Kidney epithelial cell (primary cell): Measurements from ENCODE around the gene LPCAT2. TPM values are rescaled to one million over a fixed set of nuclear protein-coding genes. Genes with fewer than 3 reads are reported as not detected.

Experiments used
- DNase-seq: peaks from one replicate; pipeline ENCODE4 v3.0.0-alpha.2; 2010; ENCODE audit warnings: low read depth
- H3K27me3 ChIP-seq: 2 replicates; pipeline ENCODE4 v1.6.0; 2011; ENCODE audit warnings: low read length; ENCODE audit not compliant: control insufficient read depth, insufficient read depth
- H3K36me3 ChIP-seq: 2 replicates; pipeline ENCODE4 v1.5.1; 2011; ENCODE audit warnings: low read length; ENCODE audit not compliant: control insufficient read depth, insufficient read depth
- H3K4me3 ChIP-seq: 2 replicates; pipeline ENCODE4 v1.5.1; 2011; ENCODE audit warnings: low read depth, mild to moderate bottlenecking, control low read depth, low read length
- total RNA-seq: library from RNA; depleted of rRNA; stranded (reverse); fragments of >200 nt; gene quantifications from 2 replicates; pipeline ENCODE4 v1.2.3, GENCODE V29; 2015
- TF ChIP-seq, protein P1 (sequence below): IDR thresholded peaks from 2 replicates; pipeline ENCODE4 v1.5.1; 2011; ENCODE audit warnings: mild to moderate bottlenecking, moderate library complexity, low read length, control low read depth, inconsistent platforms; ENCODE audit not compliant: insufficient read depth, poor library complexity, severe bottlenecking

Gene LPCAT2
- total RNA-seq, 1 donor from 2014 or later: 4.2 TPM

GRCh38 chr16:55467898-55468297 is 41.0 kb upstream of the LPCAT2 start:
- DNase-seq: no peak
- Histone ChIP-seq H3K27me3 (no peaks in the 10 kb centered on the region), H3K4me3 (no peak overlapping the region), H3K36me3 (no peaks in the 10 kb centered on the region)
- TF ChIP-seq, protein P1, sequence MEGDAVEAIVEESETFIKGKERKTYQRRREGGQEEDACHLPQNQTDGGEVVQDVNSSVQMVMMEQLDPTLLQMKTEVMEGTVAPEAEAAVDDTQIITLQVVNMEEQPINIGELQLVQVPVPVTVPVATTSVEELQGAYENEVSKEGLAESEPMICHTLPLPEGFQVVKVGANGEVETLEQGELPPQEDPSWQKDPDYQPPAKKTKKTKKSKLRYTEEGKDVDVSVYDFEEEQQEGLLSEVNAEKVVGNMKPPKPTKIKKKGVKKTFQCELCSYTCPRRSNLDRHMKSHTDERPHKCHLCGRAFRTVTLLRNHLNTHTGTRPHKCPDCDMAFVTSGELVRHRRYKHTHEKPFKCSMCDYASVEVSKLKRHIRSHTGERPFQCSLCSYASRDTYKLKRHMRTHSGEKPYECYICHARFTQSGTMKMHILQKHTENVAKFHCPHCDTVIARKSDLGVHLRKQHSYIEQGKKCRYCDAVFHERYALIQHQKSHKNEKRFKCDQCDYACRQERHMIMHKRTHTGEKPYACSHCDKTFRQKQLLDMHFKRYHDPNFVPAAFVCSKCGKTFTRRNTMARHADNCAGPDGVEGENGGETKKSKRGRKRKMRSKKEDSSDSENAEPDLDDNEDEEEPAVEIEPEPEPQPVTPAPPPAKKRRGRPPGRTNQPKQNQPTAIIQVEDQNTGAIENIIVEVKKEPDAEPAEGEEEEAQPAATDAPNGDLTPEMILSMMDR: no peak

- H3K4me3 ChIP-seq: no peak overlapping the region
- DNase-seq: no peak
- no peaks in the 10 kb centered on the region for H3K27me3 ChIP-seq
- TF ChIP-seq, protein P1: no peak
- no peaks in the 10 kb centered on the region for H3K36me3 ChIP-seq
Measured at GRCh38 chr16:55468352-55468990, 40.4 kb upstream of the LPCAT2 start.

- no peak overlapping the region for H3K4me3 ChIP-seq
- H3K36me3 ChIP-seq: no peaks in the 10 kb centered on the region
- no peak for DNase-seq
- H3K27me3 ChIP-seq: no peaks in the 10 kb centered on the region
- TF ChIP-seq, protein P1: no peak
Measured at GRCh38 chr16:55469821-55470532, 38.9 kb upstream of the LPCAT2 start.

DNA sequence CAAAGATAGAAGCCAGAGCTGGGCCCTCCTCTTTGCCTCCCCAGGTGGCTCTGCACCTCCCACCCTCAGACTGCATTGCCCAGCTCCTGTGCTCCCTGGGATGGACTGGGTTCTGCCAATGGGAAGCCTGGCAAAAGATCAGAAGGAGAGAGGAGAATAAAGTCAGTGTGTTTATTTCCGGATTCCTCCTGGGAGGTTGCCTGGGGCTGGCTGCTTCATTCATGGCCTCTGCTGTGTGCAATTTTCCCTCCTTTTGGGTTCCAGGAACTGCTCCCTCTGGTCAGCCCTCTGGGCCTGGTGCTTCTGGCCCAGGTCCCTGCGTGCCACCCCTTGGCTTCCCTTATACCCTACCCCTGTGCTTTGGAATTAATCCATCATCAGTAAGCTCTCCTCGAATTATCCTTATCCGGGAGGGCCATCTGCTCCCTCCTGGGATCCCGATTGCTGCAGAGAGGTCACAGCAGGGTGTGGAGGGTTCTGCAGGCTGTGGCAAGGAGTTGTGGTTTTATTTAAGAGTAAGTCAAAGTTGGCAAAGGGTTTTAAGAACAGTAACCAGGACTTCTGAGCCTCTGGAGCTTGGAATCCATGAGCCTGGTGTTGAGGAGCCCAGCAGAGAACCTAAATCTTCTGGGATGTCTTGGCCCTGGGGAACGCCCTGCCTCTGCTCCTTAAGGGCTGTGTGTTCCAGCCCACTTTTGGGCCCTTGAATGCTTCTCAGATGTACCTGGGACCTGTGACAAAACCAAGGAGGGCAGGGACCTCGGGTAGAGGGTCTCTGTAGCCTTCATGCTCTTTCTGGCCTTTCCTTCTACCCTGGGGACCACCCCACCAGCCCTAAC is 38.1 kb upstream of the LPCAT2 start:
- Histone ChIP-seq H3K27me3 (no peaks in the 10 kb centered on the region), H3K36me3 (no peaks in the 10 kb centered on the region), H3K4me3 (no peak overlapping the region)
- TF ChIP-seq, protein P1: no peak
- DNase-seq: no peak

GRCh38 chr16:55471448-55472097 is 37.3 kb upstream of the LPCAT2 start:
- no peaks in the 10 kb centered on the region for H3K36me3 ChIP-seq
- peak; percentile 77 for DNase-seq
- H3K27me3 ChIP-seq: no peaks in the 10 kb centered on the region
- TF ChIP-seq, protein P1: no peak
- H3K4me3 ChIP-seq: no peak overlapping the region
